HepG2 (cell line): ENCODE measurements around the gene SLC35B2. TPM values are rescaled to one million over a fixed set of nuclear protein-coding genes. Genes with fewer than 3 reads are reported as not detected.
A peak's percentile ranks its signal among the peaks of the same experiment; 100 is the strongest.

ENCODE experiments used
- CCDC6 ChIP-seq: sonication (generic); formaldehyde crosslinking; IDR thresholded peaks from 2 replicates; pipeline ENCODE4 v1.8.1; 2022; ENCODE audit warnings: mild to moderate bottlenecking, missing genetic modification reagents, moderate library complexity
- DPF2 ChIP-seq: sonication (generic); formaldehyde crosslinking; IDR thresholded peaks from 2 replicates; pipeline ENCODE4 v1.4.0; 2020; ENCODE audit warnings: mild to moderate bottlenecking, low read depth, missing genetic modification reagents, borderline replicate concordance
- ISX ChIP-seq: sonication (generic); formaldehyde crosslinking; conservative IDR thresholded peaks from 2 replicates; pipeline ENCODE4 v1.5.0; 2020; ENCODE audit warnings: missing genetic modification reagents
- LBX2 ChIP-seq: sonication (generic); formaldehyde crosslinking; IDR thresholded peaks from 2 replicates; pipeline ENCODE4 v1.5.0; 2020; ENCODE audit warnings: missing genetic modification reagents, mild to moderate bottlenecking, borderline replicate concordance
- MAX ChIP-seq: IDR thresholded peaks from 2 replicates; pipeline ENCODE4 v1.6.1; 2012; ENCODE audit warnings: inconsistent platforms
- MIER2 ChIP-seq: IDR thresholded peaks from 2 replicates; pipeline ENCODE4 v1.6.1; 2016; ENCODE audit warnings: missing biosample characterization, missing genetic modification reagents
- RAD21 ChIP-seq: fragments of 450-650 bp; formaldehyde crosslinking; IDR thresholded peaks from 2 replicates; pipeline ENCODE4 v1.5.0; 2020; ENCODE audit warnings: mild to moderate bottlenecking
- REPIN1 ChIP-seq: sonication (generic); formaldehyde crosslinking; IDR thresholded peaks from 2 replicates; pipeline ENCODE4 v1.8.0; 2022; ENCODE audit warnings: missing genetic modification reagents, low read depth, mild to moderate bottlenecking, borderline replicate concordance
- REXO4 ChIP-seq: sonication (generic); formaldehyde crosslinking; IDR thresholded peaks from 2 replicates; pipeline ENCODE4 v1.8.0; 2022; ENCODE audit warnings: missing genetic modification reagents, mild to moderate bottlenecking, borderline replicate concordance
- RXRB ChIP-seq: IDR thresholded peaks from 2 replicates; pipeline ENCODE4 v1.6.1; 2016; ENCODE audit warnings: borderline replicate concordance, missing genetic modification reagents, missing compliant biosample characterization
- SKI ChIP-seq: fragments of 450-650 bp; IDR thresholded peaks from one replicate; pipeline ENCODE4 v1.6.1; 2018; ENCODE audit warnings: mild to moderate bottlenecking; ENCODE audit not compliant: partially characterized antibody
- THAP11 ChIP-seq: IDR thresholded peaks from 2 replicates; pipeline ENCODE4 v1.6.1; 2016; ENCODE audit warnings: missing biosample characterization, missing genetic modification reagents
- TRIM24 ChIP-seq: sonication (generic); formaldehyde crosslinking; IDR thresholded peaks from 2 replicates; pipeline ENCODE4 v1.8.0; 2022; ENCODE audit warnings: mild to moderate bottlenecking, missing genetic modification reagents
- ZNF296 ChIP-seq: sonication (generic); formaldehyde crosslinking; conservative IDR thresholded peaks from 2 replicates; pipeline ENCODE4 v1.5.0; 2020; ENCODE audit warnings: mild to moderate bottlenecking, missing genetic modification reagents
- ZNF572 ChIP-seq: sonication (generic); formaldehyde crosslinking; IDR thresholded peaks from 2 replicates; pipeline ENCODE4 v1.5.1; 2020; ENCODE audit warnings: mild to moderate bottlenecking, missing genetic modification reagents
- ZXDC ChIP-seq: sonication (generic); formaldehyde crosslinking; IDR thresholded peaks from 2 replicates; pipeline ENCODE4 v1.5.0; 2020; ENCODE audit warnings: mild to moderate bottlenecking, missing genetic modification reagents
- ZZZ3 ChIP-seq: sonication (generic); formaldehyde crosslinking; IDR thresholded peaks from 2 replicates; pipeline ENCODE4 v1.4.0; 2020; ENCODE audit warnings: missing genetic modification reagents, mild to moderate bottlenecking, borderline replicate concordance
- polyA plus RNA-seq, 8 experiments: library from polyadenylated mRNA; depleted of rRNA in 3 of 8; stranded (reverse) in 7 of 8; unstranded in 1 of 8; fragments of >200 nt; fragmentation: Illumina TruSeq in 4 of 8; extraction: Trizol in 4 of 8; gene quantifications; 2 replicates each; pipeline versions ENCODE4 v1.2.1 to v1.2.3, GENCODE V29; 2011 to 2016; ENCODE audit warnings: low read depth in 4 of 8, missing spikeins in 1 of 8, mixed read lengths in 1 of 8; ENCODE audit not compliant: insufficient read depth in 1 of 8
- total RNA-seq, 5 experiments: library from RNA; depleted of rRNA; stranded (reverse); fragments of >200 nt; fragmentation: Illumina TruSeq; extraction: Trizol; gene quantifications; 2 replicates each; pipeline ENCODE4 v1.2.3, GENCODE V29; 2016; ENCODE audit warnings: low read depth in 1 of 5
- TF ChIP-seq, protein P1 (sequence below): sonication (generic); formaldehyde crosslinking; IDR thresholded peaks from 2 replicates; pipeline ENCODE4 v1.8.0; 2022; ENCODE audit warnings: missing genetic modification reagents, low read depth, mild to moderate bottlenecking, borderline replicate concordance
- TF ChIP-seq, protein P2 (sequence below): sonication (generic); formaldehyde crosslinking; IDR thresholded peaks from 2 replicates; pipeline ENCODE4 v1.4.0; 2020; ENCODE audit warnings: missing genetic modification reagents
- TF ChIP-seq, protein P3 (sequence below): sonication (generic); formaldehyde crosslinking; IDR thresholded peaks from 2 replicates; pipeline ENCODE4 v1.9.0; 2021; ENCODE audit warnings: missing genetic modification reagents, borderline replicate concordance
- TF ChIP-seq, protein P4 (sequence below): IDR thresholded peaks from 2 replicates; pipeline ENCODE4 v1.6.1; 2016; ENCODE audit warnings: mild to moderate bottlenecking

SLC35B2 gene
- total and polyA plus RNA-seq, 2 of the 13 experiments (the other 11 are each of a cell fraction or from before 2014, with no cell fraction given): 61.1 to 148 TPM

DNA sequence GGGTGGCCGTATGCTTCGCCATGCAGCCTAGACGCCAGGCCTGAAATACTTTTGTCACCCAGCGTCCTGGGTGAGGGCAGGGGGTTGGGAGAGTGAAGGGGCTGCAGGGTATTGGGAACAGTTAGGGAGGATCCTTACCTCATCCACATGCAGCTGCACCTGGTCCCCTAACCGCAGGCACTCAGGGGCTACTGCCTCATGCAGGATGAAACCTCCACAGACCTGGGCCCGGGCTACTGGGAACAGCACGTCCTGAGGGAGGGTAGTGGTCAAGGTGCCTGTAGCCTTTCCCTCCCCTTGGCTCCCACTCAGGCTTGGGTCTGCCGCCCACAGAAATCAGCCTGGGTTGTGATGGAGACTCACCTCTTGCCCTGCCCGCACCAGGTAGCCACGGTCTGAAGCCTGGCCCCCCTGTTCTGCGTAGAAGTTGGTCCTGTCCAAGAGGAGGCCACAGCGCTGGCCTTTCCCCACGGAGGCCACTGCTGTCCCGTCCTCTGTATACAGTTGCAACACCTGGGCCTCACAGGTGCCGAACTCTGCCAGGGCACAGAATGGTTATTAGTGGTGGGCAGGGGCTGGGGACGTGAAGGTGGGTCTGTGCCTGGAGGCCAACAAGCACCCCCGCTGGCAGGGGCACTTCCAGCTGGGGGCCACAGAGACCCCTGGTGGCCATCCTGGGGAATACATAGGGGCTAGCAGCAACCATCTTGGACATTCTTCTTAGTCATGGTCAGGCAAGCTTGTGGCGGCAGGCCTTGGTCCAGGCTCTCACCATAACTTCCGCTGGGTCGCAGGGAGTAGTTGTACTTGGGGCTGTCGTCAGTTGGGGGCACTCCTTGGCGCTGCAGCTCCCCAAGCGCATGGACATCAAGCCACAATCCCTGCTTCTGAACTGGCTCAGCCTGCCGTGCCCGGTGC is 47.2 kb upstream of the SLC35B2 start (continued):
- no peak for TF ChIP-seq THAP11 (CRISPR knock-in tag)
- no peak for TF ChIP-seq DPF2
- TF ChIP-seq ZNF572 (CRISPR knock-in tag): no peak
- TF ChIP-seq, protein P1, sequence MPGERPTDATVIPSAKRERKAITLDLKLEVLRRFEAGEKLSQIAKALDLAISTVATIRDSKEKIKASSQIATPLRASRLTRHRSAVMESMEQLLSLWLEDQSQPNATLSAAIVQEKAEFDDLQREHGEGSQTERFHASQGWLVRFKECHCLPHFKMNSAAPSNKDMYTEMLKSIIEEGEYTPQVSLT (CRISPR knock-in tag): no peak
- TF ChIP-seq, protein P2, sequence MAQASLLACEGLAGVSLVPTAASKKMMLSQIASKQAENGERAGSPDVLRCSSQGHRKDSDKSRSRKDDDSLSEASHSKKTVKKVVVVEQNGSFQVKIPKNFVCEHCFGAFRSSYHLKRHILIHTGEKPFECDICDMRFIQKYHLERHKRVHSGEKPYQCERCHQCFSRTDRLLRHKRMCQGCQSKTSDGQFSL (CRISPR knock-in tag): peak; percentile 98
- TF ChIP-seq MAX: no peak
- TF ChIP-seq TRIM24: 0 out of 2 replicates have a peak, but pooled peaks have one; percentile 43
- TF ChIP-seq, protein P3, sequence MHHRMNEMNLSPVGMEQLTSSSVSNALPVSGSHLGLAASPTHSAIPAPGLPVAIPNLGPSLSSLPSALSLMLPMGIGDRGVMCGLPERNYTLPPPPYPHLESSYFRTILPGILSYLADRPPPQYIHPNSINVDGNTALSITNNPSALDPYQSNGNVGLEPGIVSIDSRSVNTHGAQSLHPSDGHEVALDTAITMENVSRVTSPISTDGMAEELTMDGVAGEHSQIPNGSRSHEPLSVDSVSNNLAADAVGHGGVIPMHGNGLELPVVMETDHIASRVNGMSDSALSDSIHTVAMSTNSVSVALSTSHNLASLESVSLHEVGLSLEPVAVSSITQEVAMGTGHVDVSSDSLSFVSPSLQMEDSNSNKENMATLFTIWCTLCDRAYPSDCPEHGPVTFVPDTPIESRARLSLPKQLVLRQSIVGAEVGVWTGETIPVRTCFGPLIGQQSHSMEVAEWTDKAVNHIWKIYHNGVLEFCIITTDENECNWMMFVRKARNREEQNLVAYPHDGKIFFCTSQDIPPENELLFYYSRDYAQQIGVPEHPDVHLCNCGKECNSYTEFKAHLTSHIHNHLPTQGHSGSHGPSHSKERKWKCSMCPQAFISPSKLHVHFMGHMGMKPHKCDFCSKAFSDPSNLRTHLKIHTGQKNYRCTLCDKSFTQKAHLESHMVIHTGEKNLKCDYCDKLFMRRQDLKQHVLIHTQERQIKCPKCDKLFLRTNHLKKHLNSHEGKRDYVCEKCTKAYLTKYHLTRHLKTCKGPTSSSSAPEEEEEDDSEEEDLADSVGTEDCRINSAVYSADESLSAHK: no peak
- no peak for TF ChIP-seq SKI
- TF ChIP-seq ISX: no peak
- no peak for TF ChIP-seq RXRB
- peak; percentile 47 for TF ChIP-seq RAD21
- no peak for TF ChIP-seq LBX2 (CRISPR knock-in tag)
- TF ChIP-seq CCDC6 (CRISPR knock-in tag): 0 out of 2 replicates have a peak, but pooled peaks have one; percentile 67
- no peak for TF ChIP-seq ZZZ3 (CRISPR knock-in tag)
- TF ChIP-seq, protein P4, sequence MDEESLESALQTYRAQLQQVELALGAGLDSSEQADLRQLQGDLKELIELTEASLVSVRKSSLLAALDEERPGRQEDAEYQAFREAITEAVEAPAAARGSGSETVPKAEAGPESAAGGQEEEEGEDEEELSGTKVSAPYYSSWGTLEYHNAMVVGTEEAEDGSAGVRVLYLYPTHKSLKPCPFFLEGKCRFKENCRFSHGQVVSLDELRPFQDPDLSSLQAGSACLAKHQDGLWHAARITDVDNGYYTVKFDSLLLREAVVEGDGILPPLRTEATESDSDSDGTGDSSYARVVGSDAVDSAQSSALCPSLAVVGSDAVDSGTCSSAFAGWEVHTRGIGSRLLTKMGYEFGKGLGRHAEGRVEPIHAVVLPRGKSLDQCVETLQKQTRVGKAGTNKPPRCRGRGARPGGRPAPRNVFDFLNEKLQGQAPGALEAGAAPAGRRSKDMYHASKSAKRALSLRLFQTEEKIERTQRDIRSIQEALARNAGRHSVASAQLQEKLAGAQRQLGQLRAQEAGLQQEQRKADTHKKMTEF (CRISPR knock-in tag): 0 out of 2 replicates have a peak, but pooled peaks have one; percentile 20
- no peak for TF ChIP-seq REXO4 (CRISPR knock-in tag)
- 0 out of 2 replicates have a peak, but pooled peaks have one; percentile 28 for TF ChIP-seq REPIN1 (CRISPR knock-in tag)
- TF ChIP-seq MIER2: no peak
- TF ChIP-seq ZNF296 (CRISPR knock-in tag): no peak
- no peak for TF ChIP-seq ZXDC (CRISPR knock-in tag)
